Smooth muscle cell (in vitro differentiated cells): Measurements from ENCODE around the gene CCDC3. TPM values are rescaled to one million over a fixed set of nuclear protein-coding genes. Genes with fewer than 3 reads are reported as not detected.
A peak's percentile ranks its signal among the peaks of the same experiment; 100 is the strongest.

Source experiments
- DNase-seq: peaks from one replicate; lab custom pipeline; 2025; ENCODE audit not compliant: unreplicated experiment; lab: John Stamatoyannopoulos, UW
- H2AFZ ChIP-seq: fragments of 200-600 bp; sonication (generic); 2 replicates; pipeline ENCODE4 v1.6.0; 2016; ENCODE audit warnings: antibody characterized with exemption, low read depth, mild to moderate bottlenecking
- H3F3A ChIP-seq: fragments of 200-600 bp; sonication (generic); 2 replicates; pipeline ENCODE4 v1.6.0; 2017; ENCODE audit warnings: antibody characterized with exemption, low read depth
- H3K27ac ChIP-seq: fragments of 200-600 bp; sonication (generic); 2 replicates; pipeline ENCODE4 v1.5.1; 2016; ENCODE audit warnings: low read depth, mild to moderate bottlenecking
- H3K27me3 ChIP-seq: fragments of 200-600 bp; sonication (generic); 2 replicates; pipeline ENCODE4 v1.6.1; 2016; ENCODE audit warnings: low read depth, mild to moderate bottlenecking
- H3K36me3 ChIP-seq: fragments of 200-600 bp; sonication (generic); 2 replicates; pipeline ENCODE4 v1.5.1; 2016; ENCODE audit warnings: low read depth
- H3K4me1 ChIP-seq: fragments of 200-600 bp; sonication (generic); 2 replicates; pipeline ENCODE4 v1.5.1; 2016; ENCODE audit warnings: low read depth
- H3K4me2 ChIP-seq: fragments of 200-600 bp; sonication (generic); 2 replicates; pipeline ENCODE4 v1.6.0; 2016; ENCODE audit warnings: mild to moderate bottlenecking
- H3K4me3 ChIP-seq: fragments of 200-600 bp; sonication (generic); 2 replicates; pipeline ENCODE4 v1.5.1; 2016; ENCODE audit warnings: mild to moderate bottlenecking
- H3K79me2 ChIP-seq: fragments of 200-600 bp; sonication (generic); 2 replicates; pipeline ENCODE4 v1.6.0; 2016; ENCODE audit warnings: low read depth, mild to moderate bottlenecking
- H3K9ac ChIP-seq: fragments of 200-600 bp; sonication (generic); 2 replicates; pipeline ENCODE4 v1.6.0; 2016; ENCODE audit warnings: low read depth
- H3K9me3 ChIP-seq: fragments of 200-600 bp; sonication (generic); replicated peaks from 2 replicates; pipeline ENCODE4 v1.5.1; 2016; ENCODE audit warnings: low read depth
- H4K20me1 ChIP-seq: fragments of 200-600 bp; sonication (generic); 2 replicates; pipeline ENCODE4 v1.6.0; 2016; ENCODE audit warnings: low read depth
- CTCF ChIP-seq: fragments of 200-600 bp; sonication (generic); IDR thresholded peaks from 2 replicates; pipeline ENCODE4 v1.5.1; 2017; ENCODE audit warnings: borderline replicate concordance, mild to moderate bottlenecking, antibody characterized with exemption; ENCODE audit not compliant: insufficient read depth, poor library complexity, severe bottlenecking
- WGBS: methylation state at CpG from one replicate; pipeline ENCODE4 v1.1.7; 2016; ENCODE audit warnings: low lambda C conversion rate; 5-methylcytosine and 5-hydroxymethylcytosine counted together
- polyA plus RNA-seq: library from polyadenylated mRNA; unstranded; fragments of >200 nt; fragmentation: Nextera tagmentation; extraction: Ambion mirVana; gene quantifications from 2 replicates; pipeline ENCODE4 v1.2.1, GENCODE V29; 2016
- total RNA-seq: library from RNA; depleted of rRNA; stranded (reverse); fragments of >200 nt; gene quantifications from 2 replicates; pipeline ENCODE4 v1.2.3, GENCODE V29; 2014

CCDC3 gene
- total and polyA plus RNA-seq, 2 experiments from 2014 or later: 39.2 to 46.0 TPM

- WGBS: 62% methylated on average over 6 of the region's 6 CpGs
- no peaks in the 10 kb centered on the region for H3K79me2 ChIP-seq
- no peaks in the 10 kb centered on the region for H3K9me3 ChIP-seq
- peak overlapping the region; percentile 34 for H2AFZ ChIP-seq
- TF ChIP-seq CTCF: no peak
- peaks cover 34% of the 10 kb centered on the region for H3F3A ChIP-seq
- no peaks in the 10 kb centered on the region for H4K20me1 ChIP-seq
- peak overlapping the region; percentile 66 for H3K27ac ChIP-seq
- H3K4me2 ChIP-seq: peak overlapping the region; percentile 81
- no peak for DNase-seq
- peaks cover 23% of the 10 kb centered on the region for H3K4me1 ChIP-seq
- H3K27me3 ChIP-seq: no peaks in the 10 kb centered on the region
- H3K9ac ChIP-seq: peak overlapping the region; percentile 33
- no peaks in the 10 kb centered on the region for H3K36me3 ChIP-seq
- no peak overlapping the region for H3K4me3 ChIP-seq
These were observed 20.7 kb downstream of the CCDC3 start for GRCh38 chr10:12980713-12981306.

GRCh38 chr10:12980102-12980661, 21.3 kb downstream of the CCDC3 start:
- Histone ChIP-seq H2AFZ (peak overlapping the region; percentile 34), H3K27ac (peak overlapping the region; percentile 66), H3K27me3 (no peaks in the 10 kb centered on the region), H3F3A (peaks cover 34% of the 10 kb centered on the region), H4K20me1 (no peaks in the 10 kb centered on the region), H3K36me3 (no peaks in the 10 kb centered on the region), H3K4me2 (peak overlapping the region; percentile 81), H3K4me3 (no peak overlapping the region), H3K9me3 (no peaks in the 10 kb centered on the region), H3K9ac (peak overlapping the region; percentile 33), H3K4me1 (peaks cover 23% of the 10 kb centered on the region), H3K79me2 (no peaks in the 10 kb centered on the region)
- no peak for DNase-seq
- no peak for TF ChIP-seq CTCF
- 11% methylated on average over 7 of the region's 7 CpGs for WGBS

GRCh38 chr10:12978891-12979290, 22.6 kb downstream of the CCDC3 start:
- no peak overlapping the region for H3K4me3 ChIP-seq
- peak overlapping the region; percentile 3 for H3K9ac ChIP-seq
- H4K20me1 ChIP-seq: no peaks in the 10 kb centered on the region
- WGBS: 11% methylated on average over 4 of the region's 4 CpGs
- H3K4me2 ChIP-seq: peak overlapping the region; percentile 81
- no peak for TF ChIP-seq CTCF
- H3K27me3 ChIP-seq: no peaks in the 10 kb centered on the region
- H3K36me3 ChIP-seq: no peaks in the 10 kb centered on the region
- H3K4me1 ChIP-seq: peaks cover 23% of the 10 kb centered on the region
- H3K79me2 ChIP-seq: no peaks in the 10 kb centered on the region
- H2AFZ ChIP-seq: no peak overlapping the region
- peaks cover 28% of the 10 kb centered on the region for H3F3A ChIP-seq
- DNase-seq: no peak
- H3K27ac ChIP-seq: peak overlapping the region; percentile 66
- H3K9me3 ChIP-seq: no peaks in the 10 kb centered on the region

GRCh38 chr10:12975906-12976305, 25.6 kb downstream of the CCDC3 start:
- peaks cover 23% of the 10 kb centered on the region for H3K4me1 ChIP-seq
- no peak overlapping the region for H3K9ac ChIP-seq
- no peak overlapping the region for H3K27ac ChIP-seq
- no peaks in the 10 kb centered on the region for H4K20me1 ChIP-seq
- H3K27me3 ChIP-seq: no peaks in the 10 kb centered on the region
- 91% methylated on average over 5 of the region's 5 CpGs for WGBS
- no peak for TF ChIP-seq CTCF
- H3K9me3 ChIP-seq: no peaks in the 10 kb centered on the region
- no peaks in the 10 kb centered on the region for H3K79me2 ChIP-seq
- H3K4me3 ChIP-seq: no peak overlapping the region
- H2AFZ ChIP-seq: no peak overlapping the region
- H3K36me3 ChIP-seq: no peaks in the 10 kb centered on the region
- H3F3A ChIP-seq: peaks cover 28% of the 10 kb centered on the region
- no peak for DNase-seq
- H3K4me2 ChIP-seq: no peak overlapping the region
